ENCODE measurements around the gene NAALADL2. TPM values are rescaled to one million over a fixed set of nuclear protein-coding genes. Genes with fewer than 3 reads are reported as not detected.

Gene NAALADL2
- total and polyA plus RNA-seq, 8 donors: 0.76 to 15.4 (median 7.9) TPM

GRCh38 chr3:175279457-175279856 lies 420.3 kb downstream of the NAALADL2 start:
- H3K27ac ChIP-seq: no peak overlapping the region
- FAIRE-seq: no peak
- no peak overlapping the region for H3K4me3 ChIP-seq
- WGBS, 2 donors: 79 to 91% methylated on average over 1 of the region's 1 CpG
- intact Hi-C loops (cut with DNase I): no loop called here
- no peak for ATAC-seq
- no peaks in the 10 kb centered on the region for H3K27me3 ChIP-seq
- no peak for TF ChIP-seq CTCF (IDR thresholded peaks at IDR 0.05)
- H3K36me3 ChIP-seq: no peaks in the 10 kb centered on the region
- no peaks in the 10 kb centered on the region for H3K9me3 ChIP-seq
- H3K4me1 ChIP-seq: peaks cover 0 to 6% (median 0%) of the 10 kb centered on the region in 3 donors
- DNase-seq: no peak

GRCh38 chr3:175279911-175280310 lies 420.8 kb downstream of the NAALADL2 start:
- 59 to 78% methylated on average over 1 of the region's 1 CpG for WGBS, 2 donors
- no peak for FAIRE-seq
- intact Hi-C loops (cut with DNase I): no loop called here

GRCh38 chr3:175287361-175287963 lies 428.3 kb downstream of the NAALADL2 start:
- Histone ChIP-seq H3K9me3 (no peaks in the 10 kb centered on the region), H3K27me3 (no peaks in the 10 kb centered on the region), H3K27ac (no peak overlapping the region), H3K36me3 (no peaks in the 10 kb centered on the region), H3K4me1 (no peaks in the 10 kb centered on the region), H3K4me3 (no peak overlapping the region)
- no peak for FAIRE-seq
- DNase-seq: no peak
- TF ChIP-seq CTCF (IDR thresholded peaks at IDR 0.05): no peak
- intact Hi-C loops (cut with DNase I): no loop called here
- 75 to 79% methylated on average over 3 of the region's 3 CpGs for WGBS, 2 donors
- no peak for ATAC-seq

More at GRCh38 chr3:175279911-175280310, 420.8 kb downstream of the NAALADL2 start:
- peaks cover 0 to 6% (median 0%) of the 10 kb centered on the region in 3 donors for H3K4me1 ChIP-seq
- no peak for TF ChIP-seq CTCF (IDR thresholded peaks at IDR 0.05)
- H3K27ac ChIP-seq: no peak overlapping the region
- H3K36me3 ChIP-seq: no peaks in the 10 kb centered on the region
- DNase-seq (no peak), ATAC-seq (no peak)
- no peak overlapping the region for H3K4me3 ChIP-seq
- no peaks in the 10 kb centered on the region for H3K27me3 ChIP-seq
- H3K9me3 ChIP-seq: no peaks in the 10 kb centered on the region

GRCh38 chr3:175288621-175289020 lies 429.5 kb downstream of the NAALADL2 start:
- no peak overlapping the region for H3K4me3 ChIP-seq
- H3K4me1 ChIP-seq: no peaks in the 10 kb centered on the region
- no peaks in the 10 kb centered on the region for H3K27me3 ChIP-seq
- FAIRE-seq: no peak
- H3K27ac ChIP-seq: no peak overlapping the region
- whole genome bisulfite sequencing, 2 donors: 87 to 90% methylated on average over 4 of the region's 4 CpGs
- no peak for TF ChIP-seq CTCF (IDR thresholded peaks at IDR 0.05)
- no peak for ATAC-seq
- H3K36me3 ChIP-seq: no peaks in the 10 kb centered on the region
- no peak for DNase-seq
- H3K9me3 ChIP-seq: no peaks in the 10 kb centered on the region
- intact Hi-C loops (cut with DNase I): no loop called here

- Histone ChIP-seq H3K4me3 (no peak overlapping the region), H3K27ac (no peak overlapping the region), H3K36me3 (no peaks in the 10 kb centered on the region), H3K27me3 (no peaks in the 10 kb centered on the region), H3K9me3 (no peaks in the 10 kb centered on the region), H3K4me1 (no peaks in the 10 kb centered on the region)
- 40 to 46% methylated on average over 2 of the region's 2 CpGs for WGBS, 2 donors
- FAIRE-seq (no peak), DNase-seq (no peak), ATAC-seq (no peak)
- intact Hi-C loops (cut with DNase I): no loop called here
- TF ChIP-seq CTCF (IDR thresholded peaks at IDR 0.05): no peak
Observed at GRCh38 chr3:175294793-175295192, 435.7 kb downstream of the NAALADL2 start.
